SJSA1 (cell line): ENCODE measurements around the gene PCGF3. TPM values are rescaled to one million over a fixed set of nuclear protein-coding genes. Genes with fewer than 3 reads are reported as not detected.
"Not testable (repeated sequence)": the region's sequence is repeated elsewhere in the genome, so short reads cannot be mapped to it uniquely, and the experiment has no call there.

ENCODE experiments used
- DNase-seq, 2 experiments: peaks; one replicate each; pipeline ENCODE4 v3.0.0-alpha.2; 2015 to 2020; ENCODE audit warnings: low spot score in 2 of 2, low read depth in 1 of 2
- H3K27ac ChIP-seq: fragments of 250-450 bp; sonication (Bioruptor Pico); 2 replicates; pipeline ENCODE4 v1.5.1; 2020; ENCODE audit warnings: mild to moderate bottlenecking, moderate library complexity
- H3K27me3 ChIP-seq: fragments of 250-450 bp; sonication (Bioruptor Pico); replicated peaks from 2 replicates; pipeline ENCODE4 v1.5.1; 2020; ENCODE audit warnings: mild to moderate bottlenecking, moderate library complexity
- H3K36me3 ChIP-seq: fragments of 250-450 bp; sonication (Bioruptor Pico); 2 replicates; pipeline ENCODE4 v1.5.1; 2020; ENCODE audit warnings: mild to moderate bottlenecking
- H3K4me1 ChIP-seq: fragments of 250-450 bp; sonication (Bioruptor Pico); replicated peaks from 2 replicates; pipeline ENCODE4 v1.6.1; 2021; ENCODE audit warnings: mild to moderate bottlenecking
- H3K4me3 ChIP-seq: fragments of 250-450 bp; sonication (Bioruptor Pico); 2 replicates; pipeline ENCODE4 v1.5.1; 2020; ENCODE audit warnings: mild to moderate bottlenecking
- H3K9me3 ChIP-seq: fragments of 250-450 bp; sonication (Bioruptor Pico); replicated peaks from 2 replicates; pipeline ENCODE4 v1.5.1; 2020; ENCODE audit warnings: mild to moderate bottlenecking
- total RNA-seq: library from RNA; depleted of rRNA; stranded (reverse); fragments of >200 nt; shearing (Covaris generic); gene quantifications from 2 replicates; pipeline ENCODE4 v1.2.3, GENCODE V29; 2014

The PCGF3 gene
- total RNA-seq, 1 experiment from 2014 or later, result 24.8 TPM

GRCh38 chr4:664713-665231 lies 40.9 kb upstream of the PCGF3 start:
- Histone ChIP-seq H3K4me3 (no peak overlapping the region), H3K27ac (no peak overlapping the region)

GRCh38 chr4:665381-665750 lies 40.3 kb upstream of the PCGF3 start:
- H3K36me3 ChIP-seq, result no peaks in the 10 kb centered on the region
- H3K9me3 ChIP-seq, result no peaks in the 10 kb centered on the region
- no peaks in the 10 kb centered on the region for H3K4me1 ChIP-seq
- H3K27me3 ChIP-seq, result no peaks in the 10 kb centered on the region
- no peak overlapping the region for H3K27ac ChIP-seq
- DNase-seq, result no peak
- no peak overlapping the region for H3K4me3 ChIP-seq

More at GRCh38 chr4:664713-665231, 40.9 kb upstream of the PCGF3 start:
- Histone ChIP-seq H3K36me3 (no peaks in the 10 kb centered on the region), H3K4me1 (no peaks in the 10 kb centered on the region), H3K9me3 (no peaks in the 10 kb centered on the region), H3K27me3 (no peaks in the 10 kb centered on the region)
- no peak for DNase-seq

- Histone ChIP-seq H3K27ac (no peak overlapping the region), H3K36me3 (0 out of 2 replicates have a peak, but pooled peaks cover 1% of the 10 kb centered on the region), H3K4me3 (no peak overlapping the region), H3K4me1 (no peaks in the 10 kb centered on the region), H3K27me3 (no peaks in the 10 kb centered on the region), H3K9me3 (no peaks in the 10 kb centered on the region)
- no peak for DNase-seq
Observed at GRCh38 chr4:665751-666435, 39.7 kb upstream of the PCGF3 start.

- Histone ChIP-seq H3K9me3 (no peaks in the 10 kb centered on the region), H3K36me3 (0 out of 2 replicates have a peak, but pooled peaks cover 4% of the 10 kb centered on the region), H3K4me1 (no peaks in the 10 kb centered on the region), H3K4me3 (no peak overlapping the region), H3K27ac (no peak overlapping the region), H3K27me3 (no peaks in the 10 kb centered on the region)
- no peak for DNase-seq
Observed at GRCh38 chr4:666436-666810, 39.2 kb upstream of the PCGF3 start.

GRCh38 chr4:666822-667544 lies 38.6 kb upstream of the PCGF3 start:
- no peak overlapping the region for H3K27ac ChIP-seq
- no peak overlapping the region for H3K4me3 ChIP-seq
- no peaks in the 10 kb centered on the region for H3K9me3 ChIP-seq
- H3K4me1 ChIP-seq, result no peaks in the 10 kb centered on the region
- peaks cover 4% of the 10 kb centered on the region; the same call in 1 of the 2 replicates for H3K36me3 ChIP-seq
- H3K27me3 ChIP-seq, result no peaks in the 10 kb centered on the region
- DNase-seq, result no peak

GRCh38 chr4:667545-667925 lies 38.1 kb upstream of the PCGF3 start:
- Histone ChIP-seq H3K9me3 (no peaks in the 10 kb centered on the region), H3K4me3 (no peak overlapping the region), H3K27ac (no peak overlapping the region), H3K27me3 (no peaks in the 10 kb centered on the region), H3K36me3 (peaks cover 6% of the 10 kb centered on the region; the same call in 1 of the 2 replicates), H3K4me1 (no peaks in the 10 kb centered on the region)
- DNase-seq, result no peak

GRCh38 chr4:668219-668618 lies 37.4 kb upstream of the PCGF3 start:
- not testable (repeated sequence) for DNase-seq, H3K36me3 ChIP-seq, H3K4me1 ChIP-seq, H3K27me3 ChIP-seq, H3K9me3 ChIP-seq, H3K4me3 ChIP-seq, H3K27ac ChIP-seq

- H3K27ac ChIP-seq, H3K4me1 ChIP-seq, H3K27me3 ChIP-seq, DNase-seq, H3K4me3 ChIP-seq, H3K9me3 ChIP-seq: not testable (repeated sequence)
- peaks cover 10% of the 10 kb centered on the region; the same call in 1 of the 2 replicates for H3K36me3 ChIP-seq
Observed at GRCh38 chr4:669806-670559, 35.6 kb upstream of the PCGF3 start.

GRCh38 chr4:671769-672168 lies 33.9 kb upstream of the PCGF3 start:
- no peaks in the 10 kb centered on the region for H3K9me3 ChIP-seq
- no peak overlapping the region for H3K4me3 ChIP-seq
- H3K4me1 ChIP-seq, result peaks cover 13% of the 10 kb centered on the region
- no peak for DNase-seq
- peaks cover 10% of the 10 kb centered on the region; the same call in 1 of the 2 replicates for H3K36me3 ChIP-seq
- H3K27ac ChIP-seq, result no peak overlapping the region
- H3K27me3 ChIP-seq, result no peaks in the 10 kb centered on the region

- Histone ChIP-seq H3K9me3 (no peaks in the 10 kb centered on the region), H3K4me3 (peak overlapping the region; percentile 96), H3K36me3 (peaks cover 10% of the 10 kb centered on the region; the same call in 1 of the 2 replicates), H3K4me1 (peaks cover 13% of the 10 kb centered on the region), H3K27ac (no peak overlapping the region), H3K27me3 (no peaks in the 10 kb centered on the region)
- DNase-seq, result no peak
Observed at GRCh38 chr4:673349-674091, 32.1 kb upstream of the PCGF3 start.

GRCh38 chr4:674172-675035 lies 31.2 kb upstream of the PCGF3 start, which contains the start of the genes ATP5ME and MYL5:
ATP5ME (minus strand) TSS chr4:674276; CDS start chr4:674247, 29 bp downstream.
MYL5 (plus strand) TSS chr4:674542; CDS start chr4:678027, 3,485 bp downstream.
- Histone ChIP-seq H3K4me3 (peak within 1 kb of the TSS; percentile 96), H3K27ac (peak within 1 kb of the TSS; percentile 89), H3K9me3 (no peaks in the 10 kb centered on the region), H3K4me1 (peaks cover 13% of the 10 kb centered on the region), H3K27me3 (no peaks in the 10 kb centered on the region), H3K36me3 (peaks cover 10% of the 10 kb centered on the region; the same call in 1 of the 2 replicates)
- peak; percentile 88 to 93 for DNase-seq
